Astrocyte (in vitro differentiated cells and primary cell): Measurements from ENCODE around the gene LRRC4C. TPM values are rescaled to one million over a fixed set of nuclear protein-coding genes. Genes with fewer than 3 reads are reported as not detected.

Experiments
- DNase-seq: peaks from one replicate; pipeline ENCODE4 v3.0.0-alpha.2; 2010; ENCODE audit warnings: low read depth
- FAIRE-seq: peaks from 2 replicates; lab custom pipeline; 2011; peaks lifted over from hg19 to GRCh38; lab: Jason Lieb, UNC
- H2AFZ ChIP-seq: 2 replicates; pipeline ENCODE4 v1.6.0; 2012; ENCODE audit warnings: low read depth, low read length, inconsistent platforms
- H3K27ac ChIP-seq: 2 replicates; pipeline ENCODE4 v1.5.1; 2011; ENCODE audit warnings: low read depth, low read length, inconsistent platforms
- H3K27me3 ChIP-seq: 2 replicates; pipeline ENCODE4 v1.6.0; 2011; ENCODE audit warnings: low read length, inconsistent platforms; ENCODE audit not compliant: insufficient read depth
- H3K36me3 ChIP-seq: 2 replicates; pipeline ENCODE4 v1.5.1; 2011; ENCODE audit warnings: low read length, inconsistent platforms; ENCODE audit not compliant: insufficient read depth
- H3K4me1 ChIP-seq: 2 replicates; pipeline ENCODE4 v1.5.1; 2011; ENCODE audit warnings: low read length, inconsistent platforms; ENCODE audit not compliant: insufficient read depth
- H3K4me2 ChIP-seq: 2 replicates; pipeline ENCODE4 v1.6.0; 2012; ENCODE audit warnings: low read length, inconsistent platforms
- H3K4me3 ChIP-seq: 2 replicates; pipeline ENCODE4 v1.5.1; 2011; ENCODE audit warnings: low read depth, mild to moderate bottlenecking, low read length, inconsistent platforms; ENCODE audit not compliant: insufficient read depth
- H3K79me2 ChIP-seq: 2 replicates; pipeline ENCODE4 v1.6.0; 2012; ENCODE audit warnings: mild to moderate bottlenecking, low read length, inconsistent platforms; ENCODE audit not compliant: insufficient read depth
- H3K9ac ChIP-seq: 2 replicates; pipeline ENCODE4 v1.6.0; 2012; ENCODE audit warnings: mild to moderate bottlenecking, low read length, inconsistent platforms
- H3K9me3 ChIP-seq: 2 replicates; pipeline ENCODE4 v1.5.1; 2012; ENCODE audit warnings: low read depth, mild to moderate bottlenecking, low read length, inconsistent platforms; ENCODE audit not compliant: insufficient read depth
- H4K20me1 ChIP-seq: 2 replicates; pipeline ENCODE4 v1.6.0; 2012; ENCODE audit warnings: low read length, inconsistent platforms; ENCODE audit not compliant: insufficient read depth
- H3K27ac Mint-ChIP-seq: one replicate; pipeline ENCODE4 v1.8.0; 2021; ENCODE audit warnings: mild to moderate bottlenecking, mixed read lengths; ENCODE audit not compliant: unreplicated experiment
- H3K27me3 Mint-ChIP-seq: one replicate; pipeline ENCODE4 v1.8.0; 2021; ENCODE audit warnings: low read depth, mixed read lengths; ENCODE audit not compliant: unreplicated experiment
- H3K36me3 Mint-ChIP-seq: one replicate; pipeline ENCODE4 v1.8.0; 2021; ENCODE audit warnings: low read depth, mixed read lengths; ENCODE audit not compliant: unreplicated experiment
- H3K4me1 Mint-ChIP-seq: one replicate; pipeline ENCODE4 v1.8.0; 2021; ENCODE audit warnings: low read depth, mixed read lengths; ENCODE audit not compliant: unreplicated experiment
- H3K4me3 Mint-ChIP-seq: one replicate; pipeline ENCODE4 v1.8.0; 2021; ENCODE audit warnings: mild to moderate bottlenecking, moderate library complexity, mixed read lengths; ENCODE audit not compliant: unreplicated experiment
- H3K9me3 Mint-ChIP-seq: one replicate; pipeline ENCODE4 v1.8.0; 2021; ENCODE audit warnings: mild to moderate bottlenecking, mixed read lengths; ENCODE audit not compliant: unreplicated experiment
- EZH2 ChIP-seq: IDR thresholded peaks from 2 replicates; pipeline ENCODE4 v1.6.1; 2012; ENCODE audit warnings: mild to moderate bottlenecking, low read length, inconsistent platforms; ENCODE audit not compliant: insufficient read depth
- total RNA-seq: library from RNA; stranded (reverse); gene quantifications from 2 replicates; pipeline ENCODE4 v1.2.1, GENCODE V29; 2021
- TF ChIP-seq, protein P1 (sequence below): IDR thresholded peaks from 2 replicates; pipeline ENCODE4 v1.5.1; 2011; ENCODE audit warnings: low read depth, mild to moderate bottlenecking, inconsistent platforms, low read length, moderate library complexity; ENCODE audit not compliant: insufficient read depth

LRRC4C gene
- total RNA-seq, 1 donor from 2014 or later: 9.0 TPM

DNA sequence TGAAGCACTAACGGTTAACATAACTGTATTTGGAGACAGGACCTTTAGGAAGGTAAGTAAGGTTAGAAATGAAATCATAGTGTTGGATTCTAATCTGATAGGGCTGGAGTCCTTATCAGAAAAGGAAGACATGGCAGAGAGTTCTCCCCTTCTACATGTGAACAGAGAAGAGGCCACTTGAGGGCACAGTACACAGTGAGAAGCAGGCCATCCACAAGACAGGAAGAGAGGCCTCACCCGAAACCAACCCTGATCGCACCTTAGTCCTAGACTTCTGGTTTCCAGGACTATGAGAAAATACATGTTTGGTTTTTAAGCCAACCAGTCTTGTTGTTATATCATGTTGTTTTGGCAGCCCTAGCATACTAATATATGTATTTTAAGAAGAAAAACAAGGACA lies 170.0 kb downstream of the LRRC4C start:
- H3K4me3 ChIP-seq: no peak overlapping the region
- no peak for FAIRE-seq

GRCh38 chr11:41286751-41287150 lies 172.7 kb downstream of the LRRC4C start:
- FAIRE-seq: no peak
- no peaks in the 10 kb centered on the region for H3K79me2 ChIP-seq
- Mint-ChIP-seq H3K27me3 (no peaks in the 10 kb centered on the region), H3K4me3 (no peak overlapping the region), H3K27ac (peak overlapping the region; percentile 70), H3K9me3 (no peaks in the 10 kb centered on the region), H3K4me1 (peaks cover 18% of the 10 kb centered on the region), H3K36me3 (peaks cover 1% of the 10 kb centered on the region)
- H3K4me3 ChIP-seq: no peak overlapping the region
- no peaks in the 10 kb centered on the region for H3K9me3 ChIP-seq
- H3K36me3 ChIP-seq: no peaks in the 10 kb centered on the region
- peaks cover 20% of the 10 kb centered on the region for H3K4me1 ChIP-seq
- no peak for TF ChIP-seq EZH2
- TF ChIP-seq, protein P1, sequence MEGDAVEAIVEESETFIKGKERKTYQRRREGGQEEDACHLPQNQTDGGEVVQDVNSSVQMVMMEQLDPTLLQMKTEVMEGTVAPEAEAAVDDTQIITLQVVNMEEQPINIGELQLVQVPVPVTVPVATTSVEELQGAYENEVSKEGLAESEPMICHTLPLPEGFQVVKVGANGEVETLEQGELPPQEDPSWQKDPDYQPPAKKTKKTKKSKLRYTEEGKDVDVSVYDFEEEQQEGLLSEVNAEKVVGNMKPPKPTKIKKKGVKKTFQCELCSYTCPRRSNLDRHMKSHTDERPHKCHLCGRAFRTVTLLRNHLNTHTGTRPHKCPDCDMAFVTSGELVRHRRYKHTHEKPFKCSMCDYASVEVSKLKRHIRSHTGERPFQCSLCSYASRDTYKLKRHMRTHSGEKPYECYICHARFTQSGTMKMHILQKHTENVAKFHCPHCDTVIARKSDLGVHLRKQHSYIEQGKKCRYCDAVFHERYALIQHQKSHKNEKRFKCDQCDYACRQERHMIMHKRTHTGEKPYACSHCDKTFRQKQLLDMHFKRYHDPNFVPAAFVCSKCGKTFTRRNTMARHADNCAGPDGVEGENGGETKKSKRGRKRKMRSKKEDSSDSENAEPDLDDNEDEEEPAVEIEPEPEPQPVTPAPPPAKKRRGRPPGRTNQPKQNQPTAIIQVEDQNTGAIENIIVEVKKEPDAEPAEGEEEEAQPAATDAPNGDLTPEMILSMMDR: no peak
- H2AFZ ChIP-seq: no peak overlapping the region
- H3K27ac ChIP-seq: no peak overlapping the region
- no peaks in the 10 kb centered on the region for H4K20me1 ChIP-seq
- no peak for DNase-seq
- no peak overlapping the region for H3K4me2 ChIP-seq
- H3K27me3 ChIP-seq: no peaks in the 10 kb centered on the region
- H3K9ac ChIP-seq: no peak overlapping the region

More for the DNA sequence above, 170.0 kb downstream of the LRRC4C start:
- no peaks in the 10 kb centered on the region for H3K9me3 ChIP-seq
- H3K27ac ChIP-seq: no peak overlapping the region
- no peaks in the 10 kb centered on the region for H3K27me3 Mint-ChIP-seq
- no peak overlapping the region for H2AFZ ChIP-seq
- no peaks in the 10 kb centered on the region for H3K9me3 Mint-ChIP-seq
- no peak overlapping the region for H3K27ac Mint-ChIP-seq
- no peaks in the 10 kb centered on the region for H3K27me3 ChIP-seq
- no peaks in the 10 kb centered on the region for H3K4me1 ChIP-seq
- no peak overlapping the region for H3K4me3 Mint-ChIP-seq
- peaks cover 6% of the 10 kb centered on the region for H3K4me1 Mint-ChIP-seq
- no peak for TF ChIP-seq EZH2
- TF ChIP-seq, protein P1: no peak
- no peaks in the 10 kb centered on the region for H3K79me2 ChIP-seq
- H4K20me1 ChIP-seq: no peaks in the 10 kb centered on the region
- no peak overlapping the region for H3K4me2 ChIP-seq
- no peaks in the 10 kb centered on the region for H3K36me3 ChIP-seq
- H3K9ac ChIP-seq: no peak overlapping the region
- peaks cover 1% of the 10 kb centered on the region for H3K36me3 Mint-ChIP-seq
- no peak for DNase-seq

- H3K4me3 ChIP-seq: no peak overlapping the region
- Mint-ChIP-seq H3K27me3 (no peaks in the 10 kb centered on the region), H3K27ac (no peak overlapping the region), H3K9me3 (no peaks in the 10 kb centered on the region), H3K4me3 (no peak overlapping the region), H3K36me3 (no peaks in the 10 kb centered on the region), H3K4me1 (peaks cover 31% of the 10 kb centered on the region)
- peaks cover 27% of the 10 kb centered on the region for H3K4me1 ChIP-seq
- no peaks in the 10 kb centered on the region for H3K79me2 ChIP-seq
- H2AFZ ChIP-seq: no peak overlapping the region
- H3K4me2 ChIP-seq: no peak overlapping the region
- H3K9me3 ChIP-seq: no peaks in the 10 kb centered on the region
- H3K36me3 ChIP-seq: no peaks in the 10 kb centered on the region
- no peak for FAIRE-seq
- no peaks in the 10 kb centered on the region for H4K20me1 ChIP-seq
- no peak overlapping the region for H3K9ac ChIP-seq
- no peak for TF ChIP-seq EZH2
- TF ChIP-seq, protein P1: no peak
- no peak for DNase-seq
- no peak overlapping the region for H3K27ac ChIP-seq
- no peaks in the 10 kb centered on the region for H3K27me3 ChIP-seq
Measured at GRCh38 chr11:41284354-41284753, 175.1 kb downstream of the LRRC4C start.
